ENCODE measurements around the gene NBEA.
"Not testable (repeated sequence)": the region's sequence is repeated elsewhere in the genome, so short reads cannot be mapped to it uniquely, and the experiment has no call there.

NBEA gene

GRCh38 chr13:35387682-35388250 lies 445.7 kb downstream of the NBEA start:
- in situ Hi-C loops (cut with HindIII; ENCODE audit: low sequenced_read_pairs): no loop called here

GRCh38 chr13:35388441-35389355 lies 446.6 kb downstream of the NBEA start:
- no peak for TF ChIP-seq CTCF (IDR thresholded peaks at IDR 0.05; ENCODE audit: low read depth, low read length)
- DNase-seq (ENCODE audit: low read depth, low spot score): peak; percentile 54
- in situ Hi-C loops (cut with HindIII; ENCODE audit: low sequenced_read_pairs): no loop called here
- H3K4me3 ChIP-seq (ENCODE audit: low read depth, low read length): no peak overlapping the region

More at GRCh38 chr13:35387682-35388250, 445.7 kb downstream of the NBEA start:
- H3K4me3 ChIP-seq (ENCODE audit: low read depth, low read length): no peak overlapping the region
- DNase-seq (ENCODE audit: low read depth, low spot score): no peak
- no peak for TF ChIP-seq CTCF (IDR thresholded peaks at IDR 0.05; ENCODE audit: low read depth, low read length)

GRCh38 chr13:35389535-35389934 lies 447.5 kb downstream of the NBEA start:
- no peak for TF ChIP-seq CTCF (IDR thresholded peaks at IDR 0.05; ENCODE audit: low read depth, low read length)
- no peak for DNase-seq (ENCODE audit: low read depth, low spot score)
- in situ Hi-C loops (cut with HindIII; ENCODE audit: low sequenced_read_pairs): no loop called here
- no peak overlapping the region for H3K4me3 ChIP-seq (ENCODE audit: low read depth, low read length)

GRCh38 chr13:35392768-35393167 lies 450.7 kb downstream of the NBEA start:
- no peak overlapping the region for H3K4me3 ChIP-seq (ENCODE audit: low read depth, low read length)
- in situ Hi-C loops (cut with HindIII; ENCODE audit: low sequenced_read_pairs): no loop called here
- DNase-seq (ENCODE audit: low read depth, low spot score): no peak
- no peak for TF ChIP-seq CTCF (IDR thresholded peaks at IDR 0.05; ENCODE audit: low read depth, low read length)

- no peak overlapping the region for H3K4me3 ChIP-seq (ENCODE audit: low read depth, low read length)
- no peak for TF ChIP-seq CTCF (IDR thresholded peaks at IDR 0.05; ENCODE audit: low read depth, low read length)
- in situ Hi-C loops (cut with HindIII; ENCODE audit: low sequenced_read_pairs): no loop called here
- DNase-seq (ENCODE audit: low read depth, low spot score): no peak
Measured at GRCh38 chr13:35393886-35394285, 451.8 kb downstream of the NBEA start.

GRCh38 chr13:35408285-35408684 lies 466.2 kb downstream of the NBEA start:
- DNase-seq (ENCODE audit: low read depth, low spot score); H3K4me3 ChIP-seq (ENCODE audit: low read depth, low read length); in situ Hi-C loops (cut with HindIII; ENCODE audit: low sequenced_read_pairs): not testable (repeated sequence)
